Frontal cortex (tissue), 4 donors: ENCODE results near the gene GLYATL1B. TPM values are rescaled to one million over a fixed set of nuclear protein-coding genes. Genes with fewer than 3 reads are reported as not detected.
"Not testable (repeated sequence)": the region's sequence is repeated elsewhere in the genome, so short reads cannot be mapped to it uniquely, and the experiment has no call there.

ENCODE experiments used
- DNase-seq, 2 donors: peaks; one replicate each; pipeline ENCODE4 v3.0.0; 2012; ENCODE audit warnings: low spot score in 2 of 2
- FAIRE-seq: peaks from 2 replicates; lab custom pipeline; 2012; peaks lifted over from hg19 to GRCh38; lab: Jason Lieb, UNC
- total RNA-seq: library from RNA; depleted of rRNA; stranded (reverse); fragments of >200 nt; gene quantifications from one replicate; pipeline ENCODE4 v1.2.3, GENCODE V29; 2014
- donor health status: control.
- donor health status: control.
- donor health status: control.

GLYATL1B gene
- total RNA-seq, 1 donor from 2014 or later = not detected

DNA sequence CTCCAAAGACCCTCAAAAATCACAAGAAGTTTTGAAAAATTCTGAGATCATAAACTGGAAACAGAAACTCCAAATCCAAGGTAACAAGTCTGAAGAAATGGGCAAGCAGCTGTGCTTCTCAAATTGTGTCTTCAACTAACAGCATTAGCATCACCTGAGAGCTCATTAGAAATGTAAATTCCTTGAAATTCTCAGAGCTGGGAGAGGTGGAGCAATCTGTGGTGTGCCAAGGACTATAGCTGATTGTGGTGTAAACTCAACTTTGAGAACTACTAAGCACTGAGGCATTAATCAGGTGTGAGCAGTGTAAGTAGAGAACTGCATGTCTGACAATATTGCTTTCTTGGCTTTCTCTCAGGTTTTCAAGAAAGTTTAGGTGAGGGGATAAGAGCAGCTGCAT is 7.5 kb downstream of the GLYATL1B start:
- not testable (repeated sequence) for DNase-seq, FAIRE-seq

DNA sequence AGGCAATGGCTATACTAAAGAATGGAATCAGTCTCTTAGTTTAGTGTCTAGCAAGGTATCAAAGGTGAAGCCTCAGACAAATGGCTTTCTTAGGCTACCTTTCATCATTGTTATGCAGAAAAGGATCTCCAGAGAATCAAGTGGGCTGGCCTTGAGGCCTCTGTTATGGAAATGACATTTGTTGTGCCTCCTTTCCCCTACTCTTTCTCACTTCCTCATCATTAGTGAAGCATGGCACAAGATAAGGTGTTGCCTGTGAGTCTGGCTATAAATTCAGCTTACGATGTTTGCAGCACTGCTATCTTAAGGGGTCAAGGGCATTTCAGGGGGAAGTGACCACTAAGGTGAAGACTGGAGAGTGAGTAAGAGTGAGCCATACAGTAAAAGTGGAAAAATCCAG is 9.1 kb downstream of the GLYATL1B start:
- not testable (repeated sequence) for DNase-seq, FAIRE-seq

DNA sequence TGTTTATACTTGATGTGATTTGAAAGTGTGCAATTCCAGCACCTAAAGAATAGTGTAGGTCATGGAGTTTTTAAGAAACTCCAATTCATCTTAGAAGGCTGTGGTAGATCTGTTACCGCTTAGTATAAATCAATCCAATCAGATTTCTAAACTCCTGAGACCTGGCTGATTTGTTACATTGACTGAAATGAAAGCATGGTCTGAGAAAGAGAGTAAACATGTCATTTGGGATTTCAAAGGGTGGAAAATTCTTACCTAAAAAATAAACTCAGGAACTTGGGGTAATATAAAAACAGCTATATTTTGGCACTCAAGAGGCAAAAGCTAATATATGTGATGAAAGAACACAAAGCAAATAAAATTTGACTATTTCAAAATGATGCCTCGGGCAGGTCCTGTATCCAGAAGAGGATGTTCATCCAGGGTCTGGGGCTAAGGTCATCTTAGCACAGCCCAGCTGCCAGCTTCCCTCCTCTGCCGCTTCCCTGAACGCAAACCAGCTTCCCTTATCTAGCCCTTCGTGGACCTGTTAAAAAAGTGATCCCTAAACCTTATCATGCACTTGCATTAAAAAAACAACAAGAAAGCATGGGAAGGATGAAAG is 10.0 kb downstream of the GLYATL1B start:
- not testable (repeated sequence) for FAIRE-seq, DNase-seq

DNA sequence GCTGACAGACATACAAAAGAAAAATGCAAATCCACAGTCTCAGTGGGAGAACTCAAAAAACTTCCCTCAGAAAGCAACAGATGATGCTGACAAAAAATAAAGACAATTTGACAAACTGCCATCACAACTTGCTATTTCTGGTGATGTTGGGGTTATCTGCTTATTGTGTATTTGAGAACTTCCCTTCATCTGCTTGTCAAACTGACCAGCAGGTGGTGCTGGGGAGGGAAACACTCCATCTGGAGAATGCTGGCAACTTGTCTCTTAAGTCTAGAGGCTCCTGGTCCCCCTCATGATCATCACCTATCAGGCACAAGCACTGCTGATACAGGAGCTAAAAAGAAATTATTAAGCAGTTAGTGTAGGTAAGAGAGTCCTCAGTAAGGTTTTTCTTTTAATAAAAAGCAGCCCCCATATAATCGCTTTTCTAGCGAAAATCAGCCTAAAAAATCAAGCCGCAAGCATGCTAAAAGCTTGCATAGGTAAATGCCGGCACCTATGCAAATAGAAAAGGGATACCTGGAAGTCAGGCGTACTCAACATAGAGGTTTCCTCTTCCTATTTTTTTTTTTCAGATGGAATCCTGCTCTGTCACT is 11.1 kb downstream of the GLYATL1B start:
- peak in 1 of 2 donors; percentile 7 for DNase-seq
- FAIRE-seq = no peak

DNA sequence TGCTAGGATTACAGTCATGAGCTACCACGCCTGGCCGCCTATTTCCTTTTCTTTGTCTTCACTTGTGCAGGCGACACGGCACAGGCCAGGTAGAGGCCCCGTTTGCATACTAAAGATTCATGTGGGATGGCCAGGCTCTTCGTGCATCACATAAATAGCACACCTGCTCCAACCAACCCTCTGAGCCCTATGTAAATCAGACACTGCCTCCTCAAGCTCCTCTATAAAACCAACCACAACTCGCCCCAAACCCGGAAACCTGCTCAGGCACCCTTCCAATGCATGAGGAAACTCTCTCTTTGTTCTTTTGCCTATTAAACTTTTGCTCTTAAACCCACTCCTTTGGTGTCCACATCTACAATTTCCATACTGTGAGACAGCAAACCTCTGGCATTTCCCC is 11.8 kb downstream of the GLYATL1B start:
- DNase-seq, FAIRE-seq: not testable (repeated sequence)

DNA sequence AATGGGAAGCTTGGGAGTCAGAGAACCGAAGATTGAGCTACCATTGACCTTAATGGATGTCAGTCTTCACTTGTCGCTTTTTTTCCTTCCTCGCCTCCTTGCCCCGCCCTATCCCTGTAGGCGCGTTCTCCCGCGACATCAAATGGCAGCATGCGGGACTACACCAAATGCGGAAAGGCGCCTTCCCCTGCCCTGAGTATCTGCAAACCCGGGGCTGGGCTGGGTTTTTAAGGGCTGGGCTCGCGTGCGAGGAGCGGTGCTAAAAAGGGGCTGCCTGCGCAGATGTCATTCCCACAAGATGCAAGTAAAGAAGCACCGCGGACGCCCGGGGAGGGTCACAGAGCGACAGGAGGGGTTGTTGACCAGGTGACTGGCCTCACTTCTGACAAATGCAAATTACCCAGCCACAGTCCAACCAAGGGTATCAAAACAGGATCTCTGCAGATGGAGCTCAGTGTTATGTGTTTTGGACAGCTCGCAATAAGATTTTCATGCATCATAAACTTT is 16.2 kb downstream of the GLYATL1B start:
- peak in 1 of 2 donors; percentile 40 for DNase-seq
- FAIRE-seq = no peak

DNA sequence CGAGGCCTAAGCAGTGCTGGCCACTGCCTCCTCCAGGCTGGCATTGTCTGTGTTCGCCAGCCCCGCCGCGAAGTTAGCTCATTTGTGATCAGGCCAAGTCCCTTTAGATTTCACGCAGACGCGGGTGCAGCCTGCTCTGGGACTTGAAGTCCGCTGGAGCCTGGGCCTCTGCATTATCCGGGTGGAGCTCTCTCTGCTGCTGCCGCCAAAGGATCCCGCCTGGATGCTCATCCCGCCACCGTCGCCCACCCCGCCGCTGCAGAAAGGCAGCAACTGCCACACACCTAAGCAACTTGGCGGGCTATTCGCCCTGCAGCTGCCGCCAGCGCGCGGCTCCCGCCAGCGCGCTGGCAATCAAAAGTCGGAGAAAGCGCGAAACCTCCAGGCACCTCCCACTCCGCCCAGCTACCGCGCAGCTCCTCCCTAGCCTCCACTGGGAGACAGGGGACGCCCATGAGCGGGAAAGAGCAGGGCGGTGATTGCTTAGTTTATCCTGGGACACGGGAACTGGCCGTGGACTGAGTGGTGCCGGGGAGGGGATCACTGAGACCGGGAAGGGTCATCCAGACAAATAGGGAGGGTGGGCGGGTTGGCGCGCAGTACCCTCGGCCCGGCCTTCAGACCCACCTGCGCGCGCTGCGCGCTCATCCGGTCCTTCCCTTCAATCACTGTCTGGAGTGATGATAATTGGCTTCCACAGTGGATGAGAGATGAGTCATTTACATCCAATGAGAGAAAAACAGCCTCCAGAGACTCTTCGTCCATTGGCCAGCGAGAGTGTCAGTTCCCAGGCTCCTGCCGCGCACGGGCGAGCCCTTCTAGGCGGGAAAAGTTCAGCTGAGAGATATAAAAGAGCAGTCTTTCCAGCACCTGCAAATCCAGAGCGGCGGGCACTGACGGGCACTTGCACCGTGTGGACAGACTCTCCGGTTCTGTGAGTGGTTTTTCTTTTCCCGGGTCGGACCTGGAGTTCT is 20.5 kb downstream of the GLYATL1B start, which contains the start of gene FAM111B:
Gene FAM111B, plus strand, starts transcription at position 875 of the 974 bp plus-strand sequence. CDS start 2,389 bp downstream, outside the sequence.
- FAIRE-seq = no peak
- DNase-seq = peak; percentile 72 to 81

DNA sequence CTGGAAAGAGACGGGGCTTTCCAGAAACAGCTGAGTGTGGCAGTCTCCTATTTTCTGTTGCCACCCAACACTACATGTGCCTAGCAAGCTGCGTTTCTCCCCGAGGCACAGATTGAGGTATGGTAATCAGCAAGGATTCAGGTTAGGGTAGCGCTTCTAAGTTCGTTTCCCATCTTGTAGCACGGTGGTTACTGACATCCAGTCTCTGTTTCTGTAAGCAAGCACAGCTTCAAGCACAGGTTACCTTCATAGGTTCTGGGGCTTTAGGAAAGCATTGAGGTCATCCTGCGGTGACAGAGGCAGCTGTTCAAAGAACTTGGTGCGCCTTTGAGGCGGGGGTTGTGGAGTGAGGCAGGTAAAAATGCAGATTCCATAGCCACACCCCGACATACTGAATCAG is 21.6 kb downstream of the GLYATL1B start:
- DNase-seq, FAIRE-seq: not testable (repeated sequence)

DNA sequence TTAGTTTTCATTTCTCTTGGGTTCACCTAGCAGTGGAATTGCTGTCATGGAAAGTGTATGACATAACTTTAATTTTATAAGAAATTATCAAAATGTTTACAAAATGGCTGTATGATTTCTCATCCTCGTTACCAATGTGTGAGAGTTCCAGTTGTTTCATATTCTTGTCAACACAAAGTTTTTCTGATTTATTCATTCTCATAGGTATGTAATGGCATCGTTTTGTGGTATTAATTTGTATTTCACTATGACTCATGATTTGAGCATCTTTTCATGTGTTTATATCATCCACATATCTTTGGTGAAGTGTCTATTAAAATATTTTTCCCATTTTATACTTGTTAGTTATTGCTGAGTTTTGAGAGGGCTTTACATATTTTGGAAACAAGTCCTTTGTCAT is 26.4 kb downstream of the GLYATL1B start:
- FAIRE-seq = no peak

DNA sequence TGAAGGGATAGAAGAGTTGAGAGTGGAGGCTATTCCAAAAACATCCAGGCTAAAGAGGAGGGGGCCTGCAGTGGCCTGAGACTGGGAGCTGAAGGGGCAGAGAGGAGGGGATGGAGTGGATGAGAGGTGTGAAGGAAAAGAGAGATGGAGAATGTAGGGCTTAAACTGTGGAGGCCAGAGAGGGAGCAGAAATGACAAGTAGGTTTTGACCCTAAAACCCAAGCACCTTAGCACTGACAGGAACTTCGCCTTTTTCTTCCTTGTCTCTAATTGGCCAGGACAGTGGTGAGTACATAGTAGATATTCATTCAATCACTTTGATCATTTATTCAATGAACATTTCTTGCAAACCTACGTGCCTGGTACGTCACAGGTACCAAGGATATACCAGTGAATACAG is 28.2 kb downstream of the GLYATL1B start:
- FAIRE-seq (no peak), DNase-seq (no peak)

More for the DNA sequence above, 26.4 kb downstream of the GLYATL1B start:
- DNase-seq = no peak

DNA sequence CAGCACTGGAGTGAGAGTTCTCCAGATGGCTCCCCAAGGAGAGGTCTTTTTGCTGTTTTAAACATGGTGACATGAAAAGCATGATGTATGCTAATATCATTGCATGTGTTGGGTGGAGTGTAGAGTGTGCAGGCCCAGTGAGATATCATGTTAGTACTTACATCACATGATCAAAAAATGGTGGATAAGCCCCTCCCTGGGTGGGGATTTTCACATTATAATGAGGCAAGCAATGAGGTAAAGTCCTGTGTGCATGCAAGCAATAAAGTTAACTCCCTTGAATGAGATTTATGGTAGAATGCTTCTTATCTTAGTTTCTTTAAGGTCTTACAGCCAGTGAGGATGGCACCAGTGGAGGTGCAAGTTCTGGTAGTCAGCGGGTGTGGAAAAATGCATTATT is 29.4 kb downstream of the GLYATL1B start:
- FAIRE-seq = no peak
- DNase-seq = no peak

DNA sequence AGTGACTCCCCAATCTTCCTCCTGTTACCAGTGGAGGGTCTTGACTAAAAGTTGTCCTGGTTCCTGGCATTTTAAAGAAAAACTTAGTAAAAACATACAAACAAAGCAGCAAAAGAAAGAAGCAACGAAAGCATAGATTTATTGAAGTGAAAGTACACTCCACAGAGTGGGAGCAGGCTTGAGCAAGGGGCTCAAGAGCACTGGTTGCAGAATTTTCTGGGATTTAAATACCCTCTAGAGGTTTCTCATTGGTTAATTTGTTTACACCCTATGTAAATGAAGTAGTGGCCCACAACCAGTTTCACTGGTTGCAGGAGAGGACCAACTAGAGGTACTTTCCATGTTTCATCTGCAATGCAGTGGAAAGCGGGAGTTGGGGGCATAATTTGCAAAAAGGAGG is 31.7 kb downstream of the GLYATL1B start:
- no peak for FAIRE-seq
- DNase-seq = no peak

DNA sequence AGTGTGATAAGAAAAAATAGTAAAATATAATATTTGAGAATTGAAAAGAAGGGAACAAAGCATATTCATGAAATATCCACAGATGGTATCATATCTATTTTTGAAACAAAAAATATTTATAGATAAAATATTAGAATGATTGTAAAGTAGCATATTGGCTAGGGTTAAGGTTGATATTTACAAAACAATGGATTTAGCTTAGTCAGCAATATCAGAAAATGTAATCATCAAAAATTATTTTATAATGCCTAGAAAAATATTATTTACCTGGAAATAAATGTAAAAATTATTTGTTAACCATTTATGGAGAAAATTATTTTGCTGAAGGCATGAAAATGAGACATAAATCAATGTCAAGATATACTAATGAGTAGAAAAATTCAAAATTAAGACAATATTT is 33.7 kb downstream of the GLYATL1B start:
- DNase-seq = no peak
- peak; percentile 8 for FAIRE-seq

DNA sequence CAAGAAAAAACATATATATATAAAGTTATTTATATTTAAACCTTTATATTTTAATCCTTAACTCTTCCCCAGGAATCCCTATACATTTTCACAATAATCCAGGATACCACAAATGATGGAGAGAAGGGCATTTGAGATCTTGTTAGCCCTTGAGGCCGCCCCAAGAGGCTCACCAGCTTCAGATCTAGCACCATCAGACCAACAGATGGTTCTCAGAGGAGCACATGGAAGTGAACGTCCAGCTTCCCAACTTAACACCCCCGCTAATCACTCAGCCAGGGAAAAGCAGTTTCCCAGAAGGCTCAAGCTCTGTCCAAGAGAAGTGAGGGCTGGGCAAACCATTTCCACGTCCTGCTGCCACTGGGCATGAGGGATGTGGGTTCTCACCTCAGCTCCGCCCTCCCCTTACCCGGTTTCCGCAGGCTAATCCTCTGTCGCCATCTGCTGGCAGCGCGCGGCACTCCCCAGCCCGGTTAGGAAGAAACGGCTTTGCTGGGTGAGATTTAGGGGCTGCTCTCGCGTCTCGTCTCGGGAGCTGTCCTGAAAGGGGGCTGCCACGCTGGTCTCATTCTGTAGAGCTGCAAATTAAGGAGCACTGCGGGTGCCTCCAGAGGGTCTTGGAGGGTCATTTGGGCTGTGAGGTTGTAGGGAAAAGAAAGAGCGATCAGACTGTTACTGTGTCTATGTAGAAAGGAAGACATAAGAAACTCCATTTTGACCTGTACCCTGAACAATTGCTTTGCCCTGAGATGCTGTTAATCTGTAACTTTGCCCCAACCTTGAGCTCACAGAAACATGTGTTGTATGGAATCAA is 49.7 kb downstream of the GLYATL1B start:
- DNase-seq = peak in 1 of 2 donors; percentile 67
- no peak for FAIRE-seq

DNA sequence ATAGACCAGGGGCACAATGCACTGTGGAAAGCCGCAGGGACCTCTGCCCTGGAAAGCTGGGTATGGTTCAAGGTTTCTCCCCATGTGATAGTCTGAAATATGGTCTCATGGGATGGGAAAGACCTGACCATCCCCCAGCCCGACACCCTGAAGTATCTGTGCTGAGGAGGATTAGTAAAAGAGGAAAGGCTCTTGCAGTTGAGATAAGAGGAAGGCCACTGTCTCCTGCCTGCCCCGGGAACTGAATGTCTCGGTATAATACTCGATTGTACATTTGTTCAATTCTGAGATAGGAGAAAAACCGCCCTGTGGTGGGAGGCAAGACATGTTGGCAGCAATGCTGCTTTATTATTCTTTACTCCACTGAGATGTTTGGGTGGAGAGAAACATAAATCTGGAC is 50.4 kb downstream of the GLYATL1B start:
- not testable (repeated sequence) for DNase-seq, FAIRE-seq

DNA sequence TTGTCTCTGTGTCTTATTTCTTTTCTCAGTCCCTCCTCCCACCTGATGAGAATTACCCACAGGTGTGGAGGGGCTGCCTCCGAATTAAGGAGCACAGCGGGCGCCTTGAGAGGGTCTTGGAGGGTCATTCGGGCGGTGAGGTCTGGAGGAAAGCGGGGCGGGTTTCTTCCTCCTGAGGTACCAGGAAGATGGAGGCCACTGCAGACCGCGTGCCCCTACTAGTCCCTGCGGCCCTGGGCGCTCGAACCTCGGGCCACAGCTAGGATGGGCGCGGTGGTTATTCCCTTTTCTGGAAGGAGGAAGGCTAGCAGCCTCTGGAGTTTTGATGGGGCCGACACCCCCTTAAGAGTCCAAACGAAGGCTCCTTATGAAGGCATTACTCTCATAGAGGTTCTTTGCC is 51.1 kb downstream of the GLYATL1B start:
- no peak for FAIRE-seq
- DNase-seq = no peak

DNA sequence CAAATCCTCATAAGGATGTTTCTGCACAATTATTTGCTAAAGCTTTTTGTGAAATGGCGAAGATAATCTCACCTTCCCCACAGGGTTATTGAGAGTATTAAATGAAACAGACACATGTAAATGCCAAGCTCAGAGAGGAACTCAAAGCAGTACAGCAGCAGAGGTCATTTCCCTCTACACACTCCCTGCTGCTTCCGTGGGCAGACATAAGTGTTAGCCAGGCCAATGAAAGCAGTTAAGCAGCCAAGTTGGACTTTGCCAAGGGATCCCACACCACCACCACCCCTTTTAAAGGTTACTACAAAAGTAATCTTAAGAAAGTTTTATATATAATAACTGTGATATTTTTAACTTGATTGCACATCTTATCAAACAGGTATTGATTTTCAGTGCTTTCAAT is 52.5 kb downstream of the GLYATL1B start:
- no peak for FAIRE-seq
- DNase-seq = no peak

DNA sequence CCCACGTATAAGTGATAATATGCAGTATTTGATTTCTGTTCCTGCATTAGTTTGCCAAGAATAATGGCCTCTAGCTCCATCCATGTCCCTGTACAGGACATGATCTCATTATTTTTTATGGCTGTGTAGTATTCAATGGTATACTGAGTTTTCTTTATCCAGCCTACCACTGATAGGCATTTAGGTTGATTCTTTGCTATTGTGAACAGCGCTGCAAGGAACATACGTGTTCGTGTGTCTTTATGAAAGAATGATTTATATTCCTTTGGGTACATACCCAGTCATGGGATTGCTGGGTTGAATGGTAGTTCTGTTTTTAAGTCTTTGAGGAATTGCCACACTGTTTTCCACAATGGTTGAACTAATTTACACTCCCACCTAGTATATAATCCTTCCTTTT is 55.1 kb downstream of the GLYATL1B start:
- no peak for DNase-seq
- no peak for FAIRE-seq

DNA sequence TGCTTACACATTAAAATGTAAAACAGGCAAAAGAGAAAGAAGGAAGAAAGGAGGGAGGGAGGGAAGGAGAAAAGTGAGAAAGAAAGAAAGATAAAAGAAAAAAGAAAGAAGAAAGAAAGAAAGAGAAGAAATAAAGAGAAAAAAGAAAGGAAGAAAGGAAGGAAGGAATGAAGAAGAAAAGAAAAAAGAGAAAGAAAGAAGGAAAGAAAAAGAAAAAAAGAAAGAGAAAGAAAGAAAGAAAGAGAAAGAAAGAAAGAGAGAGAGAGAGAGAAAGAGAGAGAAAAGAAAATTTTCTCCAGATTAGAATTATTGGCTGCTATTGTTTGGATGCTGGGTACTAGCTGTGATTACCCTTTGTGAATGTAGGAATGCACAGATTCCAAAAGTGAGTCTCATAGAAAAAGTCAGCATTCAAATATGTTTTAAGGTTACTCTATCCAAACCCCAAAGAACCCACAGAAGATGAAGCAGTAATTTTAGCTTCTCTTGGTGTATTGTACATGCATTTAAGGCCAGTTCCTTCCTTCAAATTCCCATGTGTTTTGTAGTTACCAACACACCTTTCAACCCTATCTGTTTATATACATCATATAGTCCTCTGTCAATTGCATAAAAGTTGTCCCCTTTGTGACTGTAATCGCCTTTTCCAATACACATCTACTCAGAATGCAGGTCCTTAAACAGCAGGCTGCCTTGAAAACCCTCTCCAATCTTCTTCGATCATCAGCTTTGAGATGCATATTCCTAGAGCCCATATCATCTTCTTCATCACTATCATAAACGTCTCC is 55.8 kb downstream of the GLYATL1B start:
- FAIRE-seq = no peak

More for the DNA sequence above, 55.8 kb downstream of the GLYATL1B start:
- peak in 1 of 2 donors; percentile 7 for DNase-seq
